Neutrophil (primary cell): ENCODE results near the gene GRID2.

ENCODE experiments used
- H3K27ac ChIP-seq: fragments of 200-600 bp; sonication (generic); 2 replicates; pipeline ENCODE4 v1.5.1; 2016; ENCODE audit warnings: mild to moderate bottlenecking, moderate library complexity
- H3K27me3 ChIP-seq: fragments of 200-600 bp; sonication (generic); 2 replicates; pipeline ENCODE4 v1.6.0; 2016; ENCODE audit warnings: mild to moderate bottlenecking
- H3K36me3 ChIP-seq: fragments of 200-600 bp; sonication (generic); 2 replicates; pipeline ENCODE4 v1.5.1; 2017
- H3K4me1 ChIP-seq, 2 experiments: fragments of 200-600 bp in 1 of 2; sonication (generic) in 1 of 2; 1 replicate in 1 of 2; 2 replicates in 1 of 2; pipeline versions ENCODE4 v1.5.1 to v1.6.1; 2013 to 2016; ENCODE audit warnings: low read depth in 1 of 2, low read length in 1 of 2, mild to moderate bottlenecking in 1 of 2, moderate library complexity in 1 of 2; ENCODE audit not compliant: control insufficient read depth in 1 of 2, insufficient read depth in 1 of 2
- H3K4me3 ChIP-seq, 2 experiments: fragments of 200-600 bp in 1 of 2; sonication (generic) in 1 of 2; 1 replicate in 1 of 2; 2 replicates in 1 of 2; pipeline ENCODE4 v1.5.1; 2013 to 2016; ENCODE audit warnings: low read depth in 1 of 2, low read length in 1 of 2, mild to moderate bottlenecking in 1 of 2, moderate library complexity in 1 of 2
- H3K9me3 ChIP-seq: fragments of 200-600 bp; sonication (generic); 2 replicates; pipeline ENCODE4 v1.5.1; 2016
- TF ChIP-seq, protein P1 (sequence below): fragments of 200-600 bp; sonication (generic); IDR thresholded peaks from 2 replicates; pipeline ENCODE4 v1.5.1; 2016; ENCODE audit warnings: antibody characterized with exemption

Gene GRID2

DNA sequence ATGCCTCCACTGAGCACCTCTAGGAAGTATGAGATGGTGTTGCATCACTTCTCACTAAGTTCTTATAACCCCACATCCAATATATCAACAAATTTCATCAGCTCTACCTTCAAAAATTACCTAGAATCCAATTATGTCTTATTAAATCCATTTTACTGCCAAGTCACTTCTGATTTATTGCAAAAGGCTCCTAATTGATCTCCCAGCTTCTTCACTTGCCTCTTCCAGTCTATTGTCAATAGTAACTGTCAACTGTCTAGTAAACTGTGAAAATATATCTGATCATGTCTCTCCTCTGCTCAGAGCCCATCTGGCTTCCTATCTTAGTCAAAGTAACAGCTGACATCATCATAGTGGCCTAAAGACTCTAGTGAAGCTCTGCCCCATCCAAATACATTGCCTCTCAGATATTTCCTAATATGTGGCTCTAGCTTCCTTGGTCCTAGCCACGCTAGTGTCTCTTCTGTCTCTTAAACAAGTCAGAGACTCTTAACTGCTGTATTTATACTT lies 1110.3 kb downstream of the GRID2 start:
- Histone ChIP-seq H3K27ac (no peak overlapping the region), H3K4me3 (no peak overlapping the region), H3K4me1 (no peaks in the 10 kb centered on the region), H3K9me3 (no peaks in the 10 kb centered on the region), H3K27me3 (no peaks in the 10 kb centered on the region), H3K36me3 (no peaks in the 10 kb centered on the region)
- TF ChIP-seq, protein P1, sequence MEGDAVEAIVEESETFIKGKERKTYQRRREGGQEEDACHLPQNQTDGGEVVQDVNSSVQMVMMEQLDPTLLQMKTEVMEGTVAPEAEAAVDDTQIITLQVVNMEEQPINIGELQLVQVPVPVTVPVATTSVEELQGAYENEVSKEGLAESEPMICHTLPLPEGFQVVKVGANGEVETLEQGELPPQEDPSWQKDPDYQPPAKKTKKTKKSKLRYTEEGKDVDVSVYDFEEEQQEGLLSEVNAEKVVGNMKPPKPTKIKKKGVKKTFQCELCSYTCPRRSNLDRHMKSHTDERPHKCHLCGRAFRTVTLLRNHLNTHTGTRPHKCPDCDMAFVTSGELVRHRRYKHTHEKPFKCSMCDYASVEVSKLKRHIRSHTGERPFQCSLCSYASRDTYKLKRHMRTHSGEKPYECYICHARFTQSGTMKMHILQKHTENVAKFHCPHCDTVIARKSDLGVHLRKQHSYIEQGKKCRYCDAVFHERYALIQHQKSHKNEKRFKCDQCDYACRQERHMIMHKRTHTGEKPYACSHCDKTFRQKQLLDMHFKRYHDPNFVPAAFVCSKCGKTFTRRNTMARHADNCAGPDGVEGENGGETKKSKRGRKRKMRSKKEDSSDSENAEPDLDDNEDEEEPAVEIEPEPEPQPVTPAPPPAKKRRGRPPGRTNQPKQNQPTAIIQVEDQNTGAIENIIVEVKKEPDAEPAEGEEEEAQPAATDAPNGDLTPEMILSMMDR: no peak

DNA sequence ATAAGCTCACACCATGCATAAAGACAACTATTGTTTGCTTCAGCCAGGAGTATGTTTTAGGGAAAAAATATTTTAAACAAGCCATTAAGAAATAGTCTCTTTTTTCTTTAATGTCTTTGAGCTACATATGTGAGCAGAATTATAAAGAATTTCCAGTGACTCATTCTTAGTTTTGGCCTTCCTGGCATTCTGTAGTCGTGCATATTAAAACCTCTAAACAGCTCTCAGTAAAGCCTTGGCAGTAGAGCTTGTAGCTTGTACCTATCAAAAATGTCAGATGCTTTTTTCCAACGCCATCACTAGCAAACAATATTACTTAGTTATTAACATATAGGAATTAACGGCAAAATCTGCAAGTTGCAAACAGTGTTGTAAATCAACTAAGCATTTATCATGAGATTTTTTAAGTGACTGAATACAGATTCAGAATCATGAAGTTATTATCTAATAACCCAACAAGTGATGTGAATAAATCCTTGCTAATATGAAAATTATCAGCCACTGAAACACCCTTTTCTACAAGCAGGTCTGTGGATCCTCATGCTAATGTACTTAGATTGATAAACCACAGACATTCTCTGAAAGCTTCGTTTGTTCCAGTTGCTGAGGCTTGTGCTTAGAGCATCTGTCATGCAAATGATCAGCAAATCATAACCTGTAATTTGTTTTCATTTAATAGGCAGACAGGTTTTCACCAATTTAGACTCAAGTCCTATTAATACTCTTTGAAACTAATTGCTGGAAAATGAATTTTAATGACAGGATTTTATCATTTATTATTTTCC lies 1112.8 kb downstream of the GRID2 start:
- Histone ChIP-seq H3K4me3 (no peak overlapping the region), H3K36me3 (no peaks in the 10 kb centered on the region), H3K9me3 (no peaks in the 10 kb centered on the region), H3K4me1 (no peaks in the 10 kb centered on the region), H3K27me3 (no peaks in the 10 kb centered on the region), H3K27ac (no peak overlapping the region)
- TF ChIP-seq, protein P1: no peak

DNA sequence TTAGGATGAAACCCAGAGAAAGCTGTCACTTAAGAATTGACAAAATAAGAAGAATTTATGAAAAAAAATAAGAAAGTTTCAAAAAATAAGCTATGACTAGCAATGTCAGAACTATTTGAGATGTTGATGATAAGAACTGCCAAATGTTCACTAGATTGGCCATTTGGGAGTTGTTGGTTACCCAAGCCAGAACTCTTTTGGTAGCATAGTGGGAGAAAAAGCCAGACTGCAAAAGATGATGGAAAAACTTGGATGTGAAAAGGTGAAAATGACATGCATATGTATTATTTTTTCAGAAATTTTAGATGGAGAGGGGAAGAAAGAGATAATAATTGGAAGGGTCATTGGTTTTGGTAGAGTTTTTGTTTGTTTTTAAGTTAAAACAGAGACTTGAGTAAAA lies 1127.6 kb downstream of the GRID2 start:
- H3K27ac ChIP-seq: no peak overlapping the region
- TF ChIP-seq, protein P1: no peak
- no peaks in the 10 kb centered on the region for H3K36me3 ChIP-seq
- no peaks in the 10 kb centered on the region for H3K27me3 ChIP-seq
- H3K4me3 ChIP-seq: no peak overlapping the region
- no peaks in the 10 kb centered on the region for H3K4me1 ChIP-seq
- H3K9me3 ChIP-seq: no peaks in the 10 kb centered on the region

DNA sequence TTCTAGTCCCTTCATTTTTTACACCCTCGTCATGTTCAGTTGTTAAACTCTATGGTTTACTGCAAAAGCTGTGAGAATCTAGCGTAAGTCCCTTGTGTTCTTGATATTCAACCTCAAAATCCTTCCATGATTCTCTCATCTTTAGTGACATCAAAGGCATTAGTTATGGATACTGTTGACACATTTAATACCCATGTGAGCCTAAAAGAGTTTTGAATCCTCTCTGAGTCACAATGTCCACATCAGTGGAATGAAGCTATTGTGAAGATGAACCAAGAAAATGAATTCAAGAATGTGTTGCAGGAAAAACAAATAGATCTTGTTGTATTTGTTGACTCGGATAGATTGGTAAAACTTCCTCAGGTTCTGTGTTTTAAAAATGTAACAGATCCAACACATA lies 1130.1 kb downstream of the GRID2 start:
- Histone ChIP-seq H3K36me3 (no peaks in the 10 kb centered on the region), H3K4me1 (no peaks in the 10 kb centered on the region), H3K27me3 (no peaks in the 10 kb centered on the region), H3K27ac (no peak overlapping the region), H3K9me3 (no peaks in the 10 kb centered on the region), H3K4me3 (no peak overlapping the region)
- TF ChIP-seq, protein P1: no peak

DNA sequence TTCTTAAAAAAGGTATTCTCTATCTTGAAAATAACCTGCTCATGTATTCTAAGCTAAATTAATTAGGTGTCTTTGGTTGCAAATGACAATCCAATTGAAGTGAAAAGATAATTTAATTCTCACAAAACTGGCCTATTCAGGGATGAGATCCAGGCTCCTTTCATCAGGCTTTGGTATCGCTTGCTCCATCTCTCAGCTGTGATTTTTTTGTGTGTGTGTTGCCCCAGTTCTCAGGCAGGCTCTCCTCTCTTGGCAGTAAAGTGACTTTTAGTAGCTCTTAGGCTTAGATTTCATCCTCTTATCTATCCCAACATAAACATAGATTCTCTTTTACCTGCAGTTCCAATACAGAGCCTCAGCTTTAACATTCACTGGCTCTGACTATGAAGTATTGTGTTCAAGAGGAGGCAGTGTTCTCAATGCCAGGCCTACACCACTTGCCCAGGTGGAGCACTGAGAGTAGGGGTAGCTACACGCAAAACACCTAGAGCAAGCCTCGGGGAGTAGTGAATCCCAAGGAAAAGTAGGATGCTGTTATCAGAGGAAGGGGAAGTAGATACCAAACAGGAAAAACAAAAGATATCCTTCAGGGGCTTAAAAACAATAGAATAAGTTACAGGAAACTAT lies 1132.3 kb downstream of the GRID2 start:
- Histone ChIP-seq H3K4me1 (no peaks in the 10 kb centered on the region), H3K27ac (no peak overlapping the region), H3K36me3 (no peaks in the 10 kb centered on the region), H3K27me3 (no peaks in the 10 kb centered on the region), H3K4me3 (no peak overlapping the region), H3K9me3 (no peaks in the 10 kb centered on the region)
- TF ChIP-seq, protein P1: no peak
